GM19468 (cell line): ENCODE data around the gene ACOT13.
"Not testable (repeated sequence)": the region's sequence is repeated elsewhere in the genome, so short reads cannot be mapped to it uniquely, and the experiment has no call there.

Experiments used
- ATAC-seq: cut with Tn5 transposase; IDR thresholded peaks from one replicate; pipeline ENCODE4 v1.9.1; 2021; ENCODE audit warnings: mild to moderate bottlenecking, moderate library complexity, moderate number of reproducible peaks; ENCODE audit not compliant: unreplicated experiment; ENCODE audit errors: extremely low read depth

Gene ACOT13

DNA sequence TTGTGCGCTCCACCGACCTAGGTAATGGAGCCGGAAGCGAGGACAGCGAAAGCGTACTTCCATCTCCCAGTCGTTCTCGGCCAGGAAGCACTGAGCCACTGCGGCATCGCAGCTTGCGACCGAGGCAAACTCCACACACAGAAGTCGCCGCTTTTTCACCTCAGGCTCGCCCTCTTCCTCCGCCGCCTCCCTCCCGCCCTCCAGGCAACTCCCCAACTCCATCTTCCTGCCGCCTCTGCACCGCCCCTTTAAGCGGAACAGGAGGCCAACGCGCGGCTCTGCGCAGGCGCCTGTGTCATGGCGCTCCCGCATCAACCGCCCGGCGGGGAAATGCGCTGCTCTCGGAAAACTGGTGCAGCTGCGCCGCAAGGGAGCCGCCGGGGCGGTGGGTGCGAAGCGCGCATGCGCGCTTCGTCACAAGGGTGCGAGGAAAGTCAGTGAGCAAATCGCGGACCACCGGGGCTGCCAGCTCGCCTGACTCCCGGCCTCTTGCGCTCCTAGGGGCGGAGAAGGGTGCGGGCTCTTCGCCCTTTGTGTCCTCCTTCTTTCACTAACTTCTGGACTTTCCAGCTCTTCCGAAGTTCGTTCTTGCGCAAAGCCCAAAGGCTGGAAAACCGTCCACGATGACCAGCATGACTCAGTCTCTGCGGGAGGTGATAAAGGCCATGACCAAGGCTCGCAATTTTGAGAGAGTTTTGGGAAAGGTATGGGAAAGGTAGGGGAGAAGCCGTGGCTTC is at the start of gene ACOT13, which contains the start of gene TDP2:
Gene ACOT13 (plus strand): TSS at position 437 of the 737 bp plus-strand sequence. CDS start 187 bp downstream, at position 624.
Gene TDP2 (minus strand): TSS at position 259 of the 737 bp plus-strand sequence. CDS start 37 bp downstream, at position 222.
- peak; percentile 96 for ATAC-seq

DNA sequence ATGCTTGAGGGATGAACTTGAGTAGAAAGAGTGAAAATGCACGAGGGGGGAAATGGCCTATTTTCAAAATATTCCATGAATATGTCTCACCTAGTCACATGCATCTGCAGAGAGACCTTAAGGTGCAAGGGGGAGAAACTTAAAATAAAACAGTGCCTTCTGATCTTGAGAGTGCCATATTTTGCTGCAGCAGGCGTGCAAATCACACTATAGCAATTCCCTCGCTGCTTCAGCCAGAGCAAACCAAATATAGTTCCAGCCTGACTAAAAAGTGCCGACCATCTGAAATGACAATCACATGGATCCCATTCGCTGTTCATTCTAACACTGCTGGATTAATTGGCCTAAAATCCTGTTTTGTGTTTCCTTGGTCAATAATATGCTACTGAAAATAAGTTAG is 47.2 kb upstream of the ACOT13 start:
- no peak for ATAC-seq

DNA sequence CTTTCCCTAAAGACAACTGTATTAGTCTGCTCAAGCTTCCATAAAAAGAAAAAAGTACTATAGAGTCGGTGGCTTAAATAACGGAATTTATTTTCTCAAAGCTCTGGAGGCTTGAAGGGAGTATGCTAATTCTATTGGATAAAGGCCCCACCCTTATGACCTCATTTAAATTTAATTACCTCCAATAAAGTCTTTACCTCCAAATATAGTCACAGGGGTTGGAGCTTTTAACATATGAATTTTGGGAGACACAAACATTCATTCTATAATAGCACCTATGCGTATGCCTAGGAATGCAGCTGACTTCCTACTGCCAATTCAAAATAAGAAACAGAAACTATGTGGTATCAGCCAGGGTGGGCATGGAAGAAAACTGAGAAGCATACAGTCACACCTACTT is 46.2 kb upstream of the ACOT13 start:
- no peak for ATAC-seq

DNA sequence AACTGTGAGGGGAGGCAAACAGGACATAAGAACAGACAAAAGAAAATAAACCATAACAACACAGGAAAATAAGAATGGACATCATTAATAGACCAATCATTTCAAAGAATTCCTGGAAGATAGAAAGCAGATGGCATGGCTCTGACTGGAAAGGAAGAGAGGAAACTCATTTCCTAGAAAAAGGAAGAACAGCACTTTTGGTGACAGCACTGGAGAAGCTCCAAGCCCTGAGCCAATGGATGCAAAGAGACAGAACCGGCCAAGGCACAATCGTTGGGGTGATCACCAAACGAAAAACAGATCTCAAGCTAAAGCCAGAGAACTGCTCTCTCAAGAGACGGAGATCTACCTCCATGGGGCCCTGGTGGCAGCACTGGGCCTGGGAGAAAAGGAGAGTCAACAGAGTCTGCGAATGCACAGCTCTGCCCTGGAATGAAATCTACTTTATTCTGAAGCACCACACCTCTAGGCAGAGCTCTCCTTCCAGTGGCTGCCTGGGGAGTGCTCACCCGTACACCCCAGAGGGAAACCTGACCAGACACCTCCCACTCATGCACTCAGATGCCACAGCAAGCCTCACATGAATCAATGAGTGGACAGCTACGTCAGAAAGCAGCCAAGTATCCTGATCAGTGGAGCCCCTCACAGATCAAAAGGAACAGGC is 45.1 kb upstream of the ACOT13 start:
- ATAC-seq, result no peak

DNA sequence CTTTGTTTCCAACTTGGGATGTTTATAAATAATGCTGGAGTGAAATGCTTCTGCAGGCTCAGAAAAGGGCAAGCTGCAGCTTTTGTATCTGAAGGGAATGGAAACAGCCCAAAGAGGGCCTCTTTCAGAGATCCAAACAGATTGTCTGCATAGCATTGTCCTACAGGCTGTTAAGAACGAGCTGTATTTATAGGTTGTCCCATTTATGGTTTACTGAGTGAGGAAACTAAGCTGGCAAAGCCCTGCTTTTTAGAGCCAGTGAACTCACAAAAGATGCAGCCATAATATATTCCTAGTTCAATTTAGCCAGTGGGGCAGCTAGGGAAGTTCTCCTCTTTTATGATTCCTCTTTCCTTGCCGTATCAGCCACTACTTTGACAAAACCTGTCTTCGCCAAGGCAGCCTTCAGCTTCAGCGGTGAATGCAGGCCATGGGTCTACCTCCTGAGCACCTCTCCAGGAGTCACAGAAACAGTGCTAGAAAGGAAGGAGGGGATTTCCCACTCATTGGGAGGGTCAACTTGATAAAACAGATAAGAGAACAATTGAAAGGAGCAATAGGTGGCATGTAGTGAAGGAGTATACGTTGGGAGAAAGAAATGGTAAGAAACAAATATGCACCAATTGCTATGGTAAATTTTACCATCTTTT is 35.9 kb upstream of the ACOT13 start:
- ATAC-seq, result no peak

DNA sequence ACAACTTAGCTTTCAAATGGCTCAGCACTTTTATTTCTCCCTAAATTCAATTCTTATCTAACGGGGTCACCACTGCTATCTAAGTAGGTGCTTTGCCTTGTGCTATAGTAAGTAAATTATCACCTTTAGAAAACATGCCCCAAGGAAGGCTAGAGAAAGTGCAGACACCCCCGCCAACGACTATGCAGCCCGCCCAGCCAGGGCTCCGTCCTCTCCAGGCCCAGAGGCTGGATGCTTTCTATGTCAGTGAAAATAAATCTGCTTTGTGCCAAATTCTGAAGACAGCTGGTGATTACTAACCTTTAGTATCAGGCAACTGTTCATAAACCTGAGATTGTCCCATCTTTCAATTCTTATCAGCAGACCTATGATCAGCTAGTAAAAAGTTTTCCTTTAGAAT is 35.2 kb upstream of the ACOT13 start:
- no peak for ATAC-seq

DNA sequence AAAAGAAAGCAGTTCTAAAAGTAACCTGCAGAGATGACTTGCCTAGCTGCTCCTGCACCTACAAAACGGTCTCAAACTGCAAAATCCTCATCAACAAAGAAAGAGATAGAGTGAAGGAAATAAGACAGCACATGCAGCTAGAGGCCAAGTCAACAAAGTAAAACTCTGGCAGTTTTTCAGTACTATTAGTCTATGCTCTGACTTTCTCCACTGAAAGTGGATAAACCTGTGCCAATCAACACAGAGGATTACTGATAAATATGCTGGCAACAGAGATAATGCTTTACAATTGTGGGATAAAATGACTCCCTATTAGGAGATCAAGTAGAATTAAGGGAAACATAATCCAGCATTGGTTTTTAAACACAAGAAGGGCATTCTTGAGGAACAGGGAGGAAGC is 34.3 kb upstream of the ACOT13 start:
- no peak for ATAC-seq

DNA sequence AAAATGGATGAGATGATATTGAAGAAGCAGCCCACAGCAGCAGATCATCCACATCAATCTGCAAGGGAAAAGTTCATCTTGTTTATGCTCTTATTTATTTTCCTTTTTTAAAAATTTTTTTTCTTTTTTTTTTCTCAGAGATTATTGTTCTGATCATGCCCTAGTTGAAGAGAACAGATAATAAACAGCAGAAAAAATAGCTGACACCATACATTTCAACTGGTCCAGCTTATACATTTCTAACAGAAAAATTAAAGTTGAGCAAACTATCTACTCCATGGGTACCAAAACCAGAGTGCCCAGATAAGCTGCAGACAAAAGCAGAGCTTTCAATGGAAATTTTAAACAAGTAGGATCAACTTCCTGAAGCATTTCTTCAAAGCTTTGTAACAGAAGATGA is 30.2 kb upstream of the ACOT13 start:
- ATAC-seq, result no peak

DNA sequence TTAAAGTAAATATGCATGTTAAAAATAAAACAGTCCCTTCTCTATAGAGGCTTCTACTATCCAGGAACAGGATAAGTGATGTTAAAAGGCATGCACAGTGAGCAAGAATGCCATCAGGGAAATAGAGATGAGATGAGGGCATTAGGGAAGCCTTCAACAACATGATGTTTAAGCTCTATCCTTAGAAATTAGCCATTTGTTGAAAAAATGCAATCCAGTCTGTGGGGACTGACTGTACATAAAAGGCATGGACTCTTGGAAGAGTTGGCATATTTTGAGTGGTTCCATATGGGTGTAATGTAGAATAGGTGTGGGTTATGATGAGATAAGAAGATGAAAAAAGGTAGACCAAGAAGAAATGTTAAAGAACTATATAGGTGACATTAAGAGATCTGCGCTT is 26.7 kb upstream of the ACOT13 start:
- no peak for ATAC-seq

DNA sequence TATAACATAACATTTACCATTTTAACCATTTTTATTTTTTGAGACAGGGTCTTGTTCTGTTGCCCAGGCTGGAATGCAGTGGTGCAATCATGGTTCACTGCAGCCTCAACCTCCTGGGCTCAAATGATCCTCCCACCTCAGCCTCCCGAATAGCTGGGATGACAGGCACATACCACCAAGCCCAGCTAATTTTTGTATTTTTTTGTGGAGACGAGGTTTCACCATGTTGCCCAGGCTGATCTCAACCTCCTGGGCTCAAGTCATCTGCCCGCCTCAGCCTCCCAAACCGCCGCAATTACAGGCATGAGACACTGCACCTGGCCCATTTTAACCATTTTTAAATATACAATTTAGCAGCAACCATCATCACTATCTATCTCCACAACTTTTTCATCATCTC is 26.2 kb upstream of the ACOT13 start:
- ATAC-seq, result not testable (repeated sequence)

DNA sequence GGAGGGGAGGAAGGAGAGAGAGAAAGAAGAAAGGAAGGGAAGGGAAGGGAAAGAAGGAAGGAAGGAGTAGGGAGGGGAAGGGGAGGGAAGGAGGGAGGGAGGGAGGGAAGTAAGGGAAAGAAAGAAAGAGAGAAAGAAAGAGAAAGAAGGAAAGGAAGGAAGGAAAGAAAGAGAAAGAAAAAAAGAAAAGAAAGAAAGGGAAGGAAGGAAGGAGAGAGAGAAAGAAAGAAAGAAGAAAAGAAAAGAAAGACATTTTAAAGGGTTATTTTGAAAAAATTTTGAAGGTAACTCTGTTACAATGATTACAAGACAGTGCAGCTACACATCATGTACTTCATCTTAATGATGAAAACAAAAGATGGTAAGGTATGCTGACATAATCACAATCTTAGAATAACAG is 24.8 kb upstream of the ACOT13 start:
- ATAC-seq, result no peak

DNA sequence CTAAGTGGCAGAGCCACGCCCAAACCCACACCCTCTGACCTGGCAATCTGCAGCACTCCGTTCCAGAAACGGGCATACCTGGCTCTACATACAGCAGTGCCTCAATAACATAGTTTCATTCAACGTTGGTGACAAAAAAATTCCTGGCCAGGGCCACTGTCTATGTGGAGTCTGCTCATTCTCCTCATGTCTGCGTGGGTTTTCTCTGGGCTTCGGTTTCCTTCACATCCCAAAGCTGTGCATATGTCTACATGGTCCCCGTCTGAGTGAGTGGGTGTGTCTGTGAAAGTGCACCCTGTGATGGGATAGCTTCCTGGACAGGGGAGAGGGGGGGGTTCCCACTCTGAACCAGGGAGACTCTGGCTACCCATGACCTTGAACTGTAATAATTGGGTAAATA is 23.0 kb upstream of the ACOT13 start:
- ATAC-seq, result no peak

DNA sequence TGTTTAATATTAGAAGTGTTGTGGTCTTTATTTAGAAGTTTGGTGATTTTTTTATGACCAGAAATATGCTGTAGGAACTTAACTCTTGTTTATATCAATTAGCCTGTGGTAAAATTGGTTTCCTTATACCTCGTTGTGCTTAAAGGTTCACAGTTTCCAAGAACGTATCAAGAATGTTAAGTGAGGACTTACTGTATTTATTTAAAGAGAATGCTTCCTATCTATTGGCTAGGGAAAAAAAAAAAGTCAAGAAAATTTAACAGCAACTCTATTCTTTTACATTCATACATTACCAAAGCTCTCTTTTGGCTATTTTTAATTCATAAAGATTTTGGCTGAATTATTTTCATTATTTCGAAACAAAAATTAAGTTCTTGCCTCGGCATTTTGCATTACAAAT is 22.5 kb upstream of the ACOT13 start:
- no peak for ATAC-seq

DNA sequence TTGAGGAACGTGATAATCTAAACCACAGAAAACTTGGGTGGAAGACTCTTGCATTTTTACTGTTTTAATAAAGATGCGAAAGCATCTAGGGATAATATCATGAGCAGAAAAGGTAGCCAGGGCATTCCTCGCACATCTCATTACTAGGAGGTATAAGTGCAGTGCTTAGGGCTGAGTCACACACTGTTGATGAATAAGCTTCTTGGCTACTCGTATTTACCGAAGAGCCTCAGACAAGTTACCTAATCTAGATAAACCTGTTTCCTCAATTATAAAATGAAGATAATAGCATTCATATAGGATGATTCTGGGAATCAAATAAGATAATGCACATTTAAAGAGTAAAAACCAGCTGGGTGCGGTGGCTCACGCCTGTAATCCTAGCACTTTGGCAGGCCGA is 20.1 kb upstream of the ACOT13 start:
- no peak for ATAC-seq

DNA sequence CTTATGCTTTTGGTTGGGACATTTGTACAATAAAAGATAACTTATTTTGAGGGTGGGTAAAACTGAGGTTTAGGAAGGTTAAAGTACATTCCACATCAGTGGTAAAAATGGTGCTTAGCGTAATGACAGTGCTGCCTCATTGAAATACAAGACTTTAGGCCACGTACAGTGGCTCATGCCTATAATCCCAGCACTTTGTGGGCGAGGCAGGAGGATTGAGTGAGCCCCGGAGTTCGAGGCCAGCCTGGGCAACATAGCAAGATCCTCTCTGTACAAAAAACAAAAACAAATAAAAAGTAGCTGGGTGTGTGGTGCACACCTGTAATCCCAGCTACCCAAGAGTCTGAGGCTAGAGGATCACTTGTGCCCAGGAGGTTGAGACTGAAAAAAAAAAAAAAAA is 18.6 kb upstream of the ACOT13 start:
- no peak for ATAC-seq

DNA sequence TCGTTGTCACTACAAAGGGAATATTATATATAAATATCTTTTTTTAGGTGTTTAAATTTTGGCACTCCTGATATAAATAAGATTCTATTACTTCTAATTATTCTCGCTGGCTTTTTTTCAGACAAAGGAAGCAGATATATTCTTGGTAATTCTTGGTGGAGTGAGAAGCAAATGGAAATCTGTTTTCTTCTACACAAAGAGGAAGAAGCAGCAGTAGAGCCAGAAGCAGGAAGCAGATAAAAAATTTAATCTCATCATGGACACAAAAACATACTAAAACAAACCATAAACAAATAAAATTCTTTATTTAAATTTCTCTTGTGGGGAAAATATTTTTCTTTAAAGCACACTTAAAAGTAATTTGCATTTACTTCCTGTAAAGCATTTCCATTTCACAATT is 17.2 kb upstream of the ACOT13 start:
- ATAC-seq, result no peak

DNA sequence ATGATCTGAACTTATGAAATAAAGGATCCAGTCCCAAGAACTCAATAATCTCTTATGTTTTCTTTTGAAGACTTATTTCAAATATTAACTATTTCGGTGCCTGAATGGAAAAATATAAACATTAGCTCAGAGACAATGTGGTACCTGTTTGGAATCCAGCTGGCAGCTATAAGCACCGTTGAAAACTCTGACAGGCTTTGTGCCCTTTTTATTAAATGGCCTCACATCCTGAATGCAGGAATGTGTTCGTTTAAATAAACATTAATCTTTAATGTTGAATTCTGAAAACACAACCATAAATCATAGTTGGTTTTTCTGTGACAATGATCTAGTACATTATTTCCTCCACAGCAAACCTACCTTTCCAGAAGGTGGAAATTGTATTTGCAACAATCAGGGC is 16.5 kb upstream of the ACOT13 start:
- ATAC-seq, result no peak

DNA sequence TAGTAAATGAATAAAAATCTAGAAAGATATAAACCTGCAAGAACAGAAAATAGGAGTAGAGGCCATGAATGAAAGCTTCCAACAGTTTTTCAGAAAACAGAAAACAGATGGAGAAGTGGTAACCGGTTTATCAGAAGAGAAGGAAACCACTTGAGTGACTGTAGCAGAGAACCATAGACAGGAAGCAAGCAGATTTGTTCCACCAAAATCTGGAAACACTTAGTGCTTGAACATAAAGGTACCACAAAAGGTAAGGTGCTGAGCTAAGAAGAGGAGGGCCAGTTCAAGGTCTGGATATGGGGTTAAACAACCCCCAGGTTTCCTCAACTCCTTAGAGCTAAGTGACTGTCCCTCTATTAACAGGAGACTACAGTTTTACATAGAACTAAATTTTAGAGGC is 11.7 kb upstream of the ACOT13 start:
- no peak for ATAC-seq

DNA sequence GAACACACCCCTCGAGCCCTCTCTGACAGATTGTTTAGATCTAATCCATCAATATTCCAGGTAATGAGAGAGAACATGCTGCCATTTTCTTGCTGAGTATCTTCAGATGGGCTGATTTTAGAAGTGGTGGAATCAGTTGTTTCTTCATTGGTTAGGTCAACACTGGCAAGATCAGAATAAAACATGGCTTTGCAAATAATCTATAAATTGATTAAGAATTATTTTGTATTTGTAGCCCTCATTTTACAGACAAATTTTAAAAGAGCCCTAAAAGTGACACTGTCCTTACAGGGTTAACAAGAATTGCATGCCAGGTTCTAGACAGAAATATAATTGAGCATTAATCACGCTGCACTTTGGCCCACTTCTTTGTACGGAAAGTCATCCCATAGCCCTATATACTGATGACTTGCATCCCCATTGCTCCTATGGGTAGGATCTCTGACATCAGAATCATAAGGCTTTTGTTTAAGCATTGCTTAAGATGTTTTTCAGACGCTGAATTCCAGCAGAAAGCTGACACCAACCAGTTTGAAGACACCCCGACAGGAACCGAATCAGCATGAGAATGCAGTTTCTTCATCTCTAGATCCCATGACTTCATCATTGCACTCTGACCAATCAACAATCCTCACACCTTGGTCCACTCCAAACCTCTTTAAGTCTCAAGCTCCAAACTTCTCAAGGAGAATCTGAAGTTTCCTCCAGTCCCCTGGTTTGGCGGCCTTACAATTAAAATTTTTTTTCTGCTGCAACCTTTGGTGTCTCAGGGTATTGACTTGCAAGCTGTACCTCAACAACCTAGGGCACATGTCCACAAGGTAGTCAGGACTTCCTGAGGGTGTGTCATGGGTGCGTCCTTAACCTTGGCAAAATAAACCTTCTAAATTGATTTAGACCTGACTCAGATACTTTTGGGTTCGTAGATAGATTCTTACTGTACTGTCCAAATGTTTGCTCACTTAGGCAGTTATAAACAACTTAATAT is 8.0 kb upstream of the ACOT13 start:
- ATAC-seq, result no peak

DNA sequence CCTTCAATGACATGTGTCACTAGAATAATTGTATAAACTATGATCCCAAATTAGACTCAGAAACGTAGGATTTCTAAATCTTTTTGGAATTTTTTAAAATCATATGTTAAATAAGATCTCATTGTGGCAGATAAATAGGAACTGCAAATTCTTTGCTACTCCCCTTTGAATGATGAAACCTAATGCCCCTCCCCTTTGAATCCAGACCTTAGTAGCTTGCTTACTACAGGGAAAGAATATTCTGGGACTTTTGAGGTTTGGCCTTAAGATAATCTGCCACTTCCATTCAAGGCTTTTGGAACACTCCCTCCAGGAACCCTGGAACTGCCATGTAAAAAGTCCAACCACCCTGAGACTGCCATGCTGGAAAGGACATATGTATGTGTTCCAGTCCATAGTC is 7.3 kb upstream of the ACOT13 start:
- no peak for ATAC-seq
